ENCODE results near the gene PRCC. TPM values are rescaled to one million over a fixed set of nuclear protein-coding genes. Genes with fewer than 3 reads are reported as not detected.

The PRCC gene
- total and polyA plus RNA-seq, 2 of the 13 experiments (the other 11 are each of a cell fraction or from before 2014, with no cell fraction given): 24.2 to 40.5 TPM

DNA sequence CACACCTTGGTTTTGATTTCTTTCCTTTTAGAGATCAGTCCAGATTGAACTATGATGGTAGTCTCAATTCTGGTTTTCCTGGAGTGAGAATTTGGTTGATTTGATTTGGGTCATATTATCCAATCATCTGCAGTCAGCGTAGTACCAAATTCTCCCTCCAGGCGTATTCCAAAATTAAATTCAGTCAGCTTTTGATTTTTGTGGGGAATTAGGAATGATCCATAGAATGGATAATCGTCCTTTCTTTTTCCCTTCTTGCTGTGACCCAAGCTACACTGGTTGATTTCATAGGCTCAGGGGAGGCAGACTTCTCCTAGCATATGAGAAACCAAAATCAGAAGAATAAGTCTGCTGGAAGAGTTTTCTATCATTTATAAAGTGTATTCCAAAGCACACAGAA, 4.9 kb downstream of the PRCC start (continued):
- TF ChIP-seq, protein P1, sequence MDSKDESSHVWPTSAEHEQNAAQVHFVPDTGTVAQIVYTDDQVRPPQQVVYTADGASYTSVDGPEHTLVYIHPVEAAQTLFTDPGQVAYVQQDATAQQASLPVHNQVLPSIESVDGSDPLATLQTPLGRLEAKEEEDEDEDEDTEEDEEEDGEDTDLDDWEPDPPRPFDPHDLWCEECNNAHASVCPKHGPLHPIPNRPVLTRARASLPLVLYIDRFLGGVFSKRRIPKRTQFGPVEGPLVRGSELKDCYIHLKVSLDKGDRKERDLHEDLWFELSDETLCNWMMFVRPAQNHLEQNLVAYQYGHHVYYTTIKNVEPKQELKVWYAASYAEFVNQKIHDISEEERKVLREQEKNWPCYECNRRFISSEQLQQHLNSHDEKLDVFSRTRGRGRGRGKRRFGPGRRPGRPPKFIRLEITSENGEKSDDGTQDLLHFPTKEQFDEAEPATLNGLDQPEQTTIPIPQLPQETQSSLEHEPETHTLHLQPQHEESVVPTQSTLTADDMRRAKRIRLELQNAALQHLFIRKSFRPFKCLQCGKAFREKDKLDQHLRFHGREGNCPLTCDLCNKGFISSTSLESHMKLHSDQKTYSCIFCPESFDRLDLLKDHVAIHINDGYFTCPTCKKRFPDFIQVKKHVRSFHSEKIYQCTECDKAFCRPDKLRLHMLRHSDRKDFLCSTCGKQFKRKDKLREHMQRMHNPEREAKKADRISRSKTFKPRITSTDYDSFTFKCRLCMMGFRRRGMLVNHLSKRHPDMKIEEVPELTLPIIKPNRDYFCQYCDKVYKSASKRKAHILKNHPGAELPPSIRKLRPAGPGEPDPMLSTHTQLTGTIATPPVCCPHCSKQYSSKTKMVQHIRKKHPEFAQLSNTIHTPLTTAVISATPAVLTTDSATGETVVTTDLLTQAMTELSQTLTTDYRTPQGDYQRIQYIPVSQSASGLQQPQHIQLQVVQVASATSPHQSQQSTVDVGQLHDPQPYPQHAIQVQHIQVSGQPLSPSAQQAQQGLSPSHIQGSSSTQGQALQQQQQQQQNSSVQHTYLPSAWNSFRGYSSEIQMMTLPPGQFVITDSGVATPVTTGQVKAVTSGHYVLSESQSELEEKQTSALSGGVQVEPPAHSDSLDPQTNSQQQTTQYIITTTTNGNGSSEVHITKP (CRISPR knock-in tag; IDR thresholded peaks at IDR 0.05; ENCODE audit: low read depth): no peak
- TF ChIP-seq, protein P2, sequence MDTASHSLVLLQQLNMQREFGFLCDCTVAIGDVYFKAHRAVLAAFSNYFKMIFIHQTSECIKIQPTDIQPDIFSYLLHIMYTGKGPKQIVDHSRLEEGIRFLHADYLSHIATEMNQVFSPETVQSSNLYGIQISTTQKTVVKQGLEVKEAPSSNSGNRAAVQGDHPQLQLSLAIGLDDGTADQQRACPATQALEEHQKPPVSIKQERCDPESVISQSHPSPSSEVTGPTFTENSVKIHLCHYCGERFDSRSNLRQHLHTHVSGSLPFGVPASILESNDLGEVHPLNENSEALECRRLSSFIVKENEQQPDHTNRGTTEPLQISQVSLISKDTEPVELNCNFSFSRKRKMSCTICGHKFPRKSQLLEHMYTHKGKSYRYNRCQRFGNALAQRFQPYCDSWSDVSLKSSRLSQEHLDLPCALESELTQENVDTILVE (CRISPR knock-in tag; IDR thresholded peaks at IDR 0.05): no peak
- TF ChIP-seq ZNF12 (CRISPR knock-in tag; IDR thresholded peaks at IDR 0.05): no peak
- no peak for TF ChIP-seq TCF12 (IDR thresholded peaks at IDR 0.05)
- TF ChIP-seq TCF12 (CRISPR knock-in tag; IDR thresholded peaks at IDR 0.05): no peak

DNA sequence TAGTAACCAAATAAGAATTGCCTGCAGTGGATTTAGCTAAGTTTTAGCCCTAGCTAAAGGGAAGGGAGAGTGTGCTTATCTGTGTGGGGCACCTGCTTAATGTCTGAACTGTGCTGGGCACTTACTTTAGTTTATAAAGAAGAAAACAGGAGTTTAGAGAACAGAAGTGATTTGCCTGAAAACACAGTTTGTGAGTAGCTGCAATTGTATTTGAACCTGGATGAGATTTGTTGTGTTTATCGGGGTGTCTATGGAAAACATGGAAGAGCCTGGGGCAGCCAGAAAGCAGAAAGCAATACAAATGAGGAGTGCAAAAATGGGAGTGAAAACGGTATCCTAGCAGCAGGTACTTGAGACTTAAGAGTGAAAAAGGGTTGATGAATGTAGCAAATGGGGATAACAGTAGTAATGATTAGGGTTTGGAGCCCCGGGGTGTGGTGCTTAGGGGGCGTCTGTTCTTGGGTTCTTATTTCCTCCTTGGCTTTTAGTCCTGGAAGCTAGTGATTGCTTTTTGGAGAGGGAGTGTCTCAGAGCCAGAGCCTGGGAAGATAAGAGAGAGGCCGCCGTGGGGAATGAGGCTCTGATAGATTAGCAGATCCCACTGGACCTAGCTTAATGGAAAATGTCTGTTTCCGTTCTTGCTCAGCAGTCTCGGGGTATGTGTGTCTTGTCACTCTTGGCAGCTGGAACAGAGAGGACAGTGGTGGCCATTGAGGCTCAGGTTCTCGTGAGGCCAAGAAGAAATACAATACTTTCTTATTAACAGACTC, 5.6 kb downstream of the PRCC start:
- ATAC-seq (no peak), FAIRE-seq (no peak), DNase-seq (ENCODE audit: low spot score) (no peak)
- Histone ChIP-seq H3K27ac (ENCODE audit: extremely low read length, insufficient read depth, low read length) (no peak overlapping the region), H4K20me1 (ENCODE audit: insufficient read depth, low read length) (peaks cover 5% of the 10 kb centered on the region; the same call in 1 of the 2 replicates), H3K4me1 (ENCODE audit: insufficient read depth, low read length) (peaks cover 50% of the 10 kb centered on the region), H3K9ac (ENCODE audit: insufficient read depth, low read depth, low read length) (no peak overlapping the region), H2AFZ (ENCODE audit: low read length) (no peak overlapping the region), H3K79me2 (ENCODE audit: insufficient read depth, low read length) (peaks cover 84% of the 10 kb centered on the region), H3K4me2 (ENCODE audit: low read depth, low read length) (no peak overlapping the region; the same call in 1 of the 2 replicates), H3K4me3 (replicated peaks in 1 of 3; ENCODE audit: insufficient read depth in 1 of 3, low read depth in 2 of 3, low read length in 3 of 3) (no peak overlapping the region), H3K9me3 (ENCODE audit: low read length) (no peaks in the 10 kb centered on the region), H3K36me3 (replicated peaks in 1 of 2; ENCODE audit: control insufficient read depth in 1 of 2, insufficient read depth in 2 of 2, low read length in 2 of 2) (peaks cover 7 to 37% of the 10 kb centered on the region in 2 experiments; a peak in 4 of 5 replicates), H3K27me3 (ENCODE audit: control insufficient read depth in 1 of 2, insufficient read depth in 2 of 2, low read length in 2 of 2) (no peaks in the 10 kb centered on the region)
- in situ Hi-C loops (cut with HindIII; ENCODE audit: extremely low pct_ligation_motif_present, low pct_unique_long_range_greater_than_20kb): no loop called here
- no TSS peak for BruUV-seq (replicated peaks)
- 89% methylated on average over 9 of the region's 9 CpGs for WGBS (ENCODE audit: low lambda C conversion rate)
- POLR2A ChIA-PET: interaction anchor here (2.9 kb wide), 1 partner anchor 32 kb away, joined by 12 read pairs; the partner anchor contains the start of gene MRPL24
- intact Hi-C loops (cut with micrococcal nuclease; ENCODE audit: unreplicated experiment): no loop called here
- CTCF ChIA-PET (ENCODE audit: low intra/inter-chr PET ratio, low total read pairs): no interaction called here
- no peak for TF ChIP-seq FOXO1 (CRISPR knock-in tag; IDR thresholded peaks at IDR 0.05)
- no peak for TF ChIP-seq ZNF180 (CRISPR knock-in tag; IDR thresholded peaks at IDR 0.05; ENCODE audit: borderline replicate concordance, low read depth)
- TF ChIP-seq, protein P3, sequence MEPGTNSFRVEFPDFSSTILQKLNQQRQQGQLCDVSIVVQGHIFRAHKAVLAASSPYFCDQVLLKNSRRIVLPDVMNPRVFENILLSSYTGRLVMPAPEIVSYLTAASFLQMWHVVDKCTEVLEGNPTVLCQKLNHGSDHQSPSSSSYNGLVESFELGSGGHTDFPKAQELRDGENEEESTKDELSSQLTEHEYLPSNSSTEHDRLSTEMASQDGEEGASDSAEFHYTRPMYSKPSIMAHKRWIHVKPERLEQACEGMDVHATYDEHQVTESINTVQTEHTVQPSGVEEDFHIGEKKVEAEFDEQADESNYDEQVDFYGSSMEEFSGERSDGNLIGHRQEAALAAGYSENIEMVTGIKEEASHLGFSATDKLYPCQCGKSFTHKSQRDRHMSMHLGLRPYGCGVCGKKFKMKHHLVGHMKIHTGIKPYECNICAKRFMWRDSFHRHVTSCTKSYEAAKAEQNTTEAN (CRISPR knock-in tag; conservative IDR thresholded peaks at IDR 0.05): no peak
- TF ChIP-seq, protein P4, sequence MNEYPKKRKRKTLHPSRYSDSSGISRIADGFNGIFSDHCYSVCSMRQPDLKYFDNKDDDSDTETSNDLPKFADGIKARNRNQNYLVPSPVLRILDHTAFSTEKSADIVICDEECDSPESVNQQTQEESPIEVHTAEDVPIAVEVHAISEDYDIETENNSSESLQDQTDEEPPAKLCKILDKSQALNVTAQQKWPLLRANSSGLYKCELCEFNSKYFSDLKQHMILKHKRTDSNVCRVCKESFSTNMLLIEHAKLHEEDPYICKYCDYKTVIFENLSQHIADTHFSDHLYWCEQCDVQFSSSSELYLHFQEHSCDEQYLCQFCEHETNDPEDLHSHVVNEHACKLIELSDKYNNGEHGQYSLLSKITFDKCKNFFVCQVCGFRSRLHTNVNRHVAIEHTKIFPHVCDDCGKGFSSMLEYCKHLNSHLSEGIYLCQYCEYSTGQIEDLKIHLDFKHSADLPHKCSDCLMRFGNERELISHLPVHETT (CRISPR knock-in tag; conservative IDR thresholded peaks at IDR 0.05): no peak
- TF ChIP-seq, protein P5, sequence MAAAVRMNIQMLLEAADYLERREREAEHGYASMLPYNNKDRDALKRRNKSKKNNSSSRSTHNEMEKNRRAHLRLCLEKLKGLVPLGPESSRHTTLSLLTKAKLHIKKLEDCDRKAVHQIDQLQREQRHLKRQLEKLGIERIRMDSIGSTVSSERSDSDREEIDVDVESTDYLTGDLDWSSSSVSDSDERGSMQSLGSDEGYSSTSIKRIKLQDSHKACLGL (CRISPR knock-in tag; IDR thresholded peaks at IDR 0.05): no peak
- TF ChIP-seq KLF16 (CRISPR knock-in tag; IDR thresholded peaks at IDR 0.05): no peak
- TF ChIP-seq ZNF879 (CRISPR knock-in tag; IDR thresholded peaks at IDR 0.05): no peak
- no peak for TF ChIP-seq MEF2D (CRISPR knock-in tag; IDR thresholded peaks at IDR 0.05)
